Glutamatergic neuron (in vitro differentiated cells): Measurements from ENCODE around the gene TRAF5. TPM values are rescaled to one million over a fixed set of nuclear protein-coding genes. Genes with fewer than 3 reads are reported as not detected.

Experiments
- DNase-seq: peaks from one replicate; pipeline ENCODE4 v3.0.0; 2022
- H3K27ac Mint-ChIP-seq: one replicate; pipeline ENCODE4 v1.8.0; 2020; ENCODE audit warnings: mild to moderate bottlenecking, mixed read lengths, inconsistent platforms; ENCODE audit not compliant: unreplicated experiment
- H3K27me3 Mint-ChIP-seq: one replicate; pipeline ENCODE4 v1.8.0; 2020; ENCODE audit warnings: mild to moderate bottlenecking, moderate library complexity, mixed read lengths, inconsistent platforms; ENCODE audit not compliant: unreplicated experiment
- H3K36me3 Mint-ChIP-seq: one replicate; pipeline ENCODE4 v1.8.0; 2020; ENCODE audit warnings: mild to moderate bottlenecking, mixed read lengths, inconsistent platforms; ENCODE audit not compliant: unreplicated experiment
- H3K4me1 Mint-ChIP-seq: one replicate; pipeline ENCODE4 v1.8.0; 2020; ENCODE audit warnings: mild to moderate bottlenecking, low read depth, mixed read lengths, inconsistent platforms; ENCODE audit not compliant: unreplicated experiment
- H3K4me3 Mint-ChIP-seq: one replicate; pipeline ENCODE4 v1.8.0; 2020; ENCODE audit warnings: mild to moderate bottlenecking, mixed read lengths, inconsistent platforms; ENCODE audit not compliant: unreplicated experiment
- H3K9me3 Mint-ChIP-seq: one replicate; pipeline ENCODE4 v1.8.0; 2020; ENCODE audit warnings: mild to moderate bottlenecking, moderate library complexity, mixed read lengths, inconsistent platforms; ENCODE audit not compliant: unreplicated experiment
- total RNA-seq: library from RNA; stranded (reverse); fragmentation: NEBNext Ultra II Directional; extraction: Animal tissue kit (Norgen Biotek cat#: 25700); gene quantifications from one replicate; pipeline ENCODE4 v1.2.1, GENCODE V29; 2021; ENCODE audit not compliant: unreplicated experiment
- TF ChIP-seq, protein P1 (sequence below): fragments of 200-600 bp; sonication (generic); IDR thresholded peaks from one replicate; pipeline ENCODE4 v1.5.0; 2021; ENCODE audit not compliant: partially characterized antibody, unreplicated experiment

TRAF5 gene
- total RNA-seq, 1 donor from 2014 or later, result 9.7 TPM

DNA sequence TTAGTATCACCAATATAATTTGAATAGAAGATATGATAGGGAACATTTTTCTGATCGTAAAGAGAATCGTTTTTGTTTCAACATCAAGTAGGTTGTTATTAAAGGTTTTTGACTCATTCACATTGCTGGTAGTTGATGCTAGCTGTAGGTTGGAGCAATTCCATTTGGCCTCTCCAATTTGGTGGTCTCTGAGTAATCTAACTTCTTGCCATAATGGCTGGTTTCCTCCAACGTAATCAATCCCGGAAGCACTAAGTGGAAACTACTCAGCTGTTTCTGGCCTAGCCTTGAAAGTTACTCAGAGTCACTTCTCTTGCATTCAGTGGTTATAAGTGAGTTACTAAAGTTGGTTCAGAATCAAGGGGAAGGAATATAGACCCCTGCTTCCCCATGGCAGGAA, 41.4 kb upstream of the TRAF5 start:
- Mint-ChIP-seq H3K9me3 (no peaks in the 10 kb centered on the region), H3K4me3 (no peak overlapping the region), H3K27me3 (no peaks in the 10 kb centered on the region), H3K27ac (no peak overlapping the region), H3K4me1 (no peaks in the 10 kb centered on the region), H3K36me3 (no peaks in the 10 kb centered on the region)
- TF ChIP-seq, protein P1, sequence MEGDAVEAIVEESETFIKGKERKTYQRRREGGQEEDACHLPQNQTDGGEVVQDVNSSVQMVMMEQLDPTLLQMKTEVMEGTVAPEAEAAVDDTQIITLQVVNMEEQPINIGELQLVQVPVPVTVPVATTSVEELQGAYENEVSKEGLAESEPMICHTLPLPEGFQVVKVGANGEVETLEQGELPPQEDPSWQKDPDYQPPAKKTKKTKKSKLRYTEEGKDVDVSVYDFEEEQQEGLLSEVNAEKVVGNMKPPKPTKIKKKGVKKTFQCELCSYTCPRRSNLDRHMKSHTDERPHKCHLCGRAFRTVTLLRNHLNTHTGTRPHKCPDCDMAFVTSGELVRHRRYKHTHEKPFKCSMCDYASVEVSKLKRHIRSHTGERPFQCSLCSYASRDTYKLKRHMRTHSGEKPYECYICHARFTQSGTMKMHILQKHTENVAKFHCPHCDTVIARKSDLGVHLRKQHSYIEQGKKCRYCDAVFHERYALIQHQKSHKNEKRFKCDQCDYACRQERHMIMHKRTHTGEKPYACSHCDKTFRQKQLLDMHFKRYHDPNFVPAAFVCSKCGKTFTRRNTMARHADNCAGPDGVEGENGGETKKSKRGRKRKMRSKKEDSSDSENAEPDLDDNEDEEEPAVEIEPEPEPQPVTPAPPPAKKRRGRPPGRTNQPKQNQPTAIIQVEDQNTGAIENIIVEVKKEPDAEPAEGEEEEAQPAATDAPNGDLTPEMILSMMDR, result no peak
- DNase-seq, result no peak

DNA sequence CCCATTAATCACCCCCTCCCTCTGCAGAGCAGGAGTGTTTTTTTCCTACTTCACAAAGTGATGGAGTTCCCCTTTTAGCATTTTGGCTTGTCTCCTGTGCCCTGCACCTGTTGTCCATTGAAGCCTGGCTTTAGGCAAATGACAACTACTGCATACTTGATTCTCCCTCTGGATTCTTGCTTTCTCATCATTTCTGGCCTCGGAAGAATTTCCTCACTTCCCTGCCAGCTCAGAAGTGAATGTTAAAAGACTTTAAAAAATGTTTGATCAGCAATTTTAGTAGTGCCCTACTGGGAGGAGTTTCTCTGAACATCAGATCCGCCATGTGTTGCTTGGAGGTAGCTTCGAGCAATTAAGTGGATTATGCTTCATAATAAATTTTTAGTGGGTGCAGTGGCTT, 39.4 kb upstream of the TRAF5 start:
- TF ChIP-seq, protein P1, result no peak
- Mint-ChIP-seq H3K27me3 (no peaks in the 10 kb centered on the region), H3K9me3 (no peaks in the 10 kb centered on the region), H3K4me1 (no peaks in the 10 kb centered on the region), H3K4me3 (no peak overlapping the region), H3K27ac (no peak overlapping the region), H3K36me3 (no peaks in the 10 kb centered on the region)
- DNase-seq, result no peak

DNA sequence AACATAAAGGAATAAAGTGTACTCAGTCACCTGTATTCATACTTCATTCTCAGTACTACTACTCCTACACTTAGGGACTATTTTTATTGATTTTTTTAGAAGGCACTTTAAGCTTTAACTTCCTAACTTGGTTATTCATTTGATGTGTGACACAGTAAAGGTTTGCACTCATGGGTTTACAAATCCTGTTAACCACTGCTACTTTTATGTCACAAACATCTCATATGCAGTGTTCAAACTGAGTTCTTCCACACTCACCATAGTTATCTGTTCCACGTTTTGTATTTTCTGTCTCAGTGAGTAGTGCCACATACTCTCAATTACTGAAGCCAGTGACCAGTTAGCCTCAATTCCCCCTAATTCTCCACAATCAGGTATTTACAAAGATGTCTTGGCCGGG, 34.2 kb upstream of the TRAF5 start:
- H3K27me3 Mint-ChIP-seq, result no peaks in the 10 kb centered on the region
- H3K4me1 Mint-ChIP-seq, result no peaks in the 10 kb centered on the region
- TF ChIP-seq, protein P1, result no peak
- no peak overlapping the region for H3K27ac Mint-ChIP-seq
- H3K9me3 Mint-ChIP-seq, result no peaks in the 10 kb centered on the region
- no peak for DNase-seq
- H3K36me3 Mint-ChIP-seq, result no peaks in the 10 kb centered on the region
- no peak overlapping the region for H3K4me3 Mint-ChIP-seq

DNA sequence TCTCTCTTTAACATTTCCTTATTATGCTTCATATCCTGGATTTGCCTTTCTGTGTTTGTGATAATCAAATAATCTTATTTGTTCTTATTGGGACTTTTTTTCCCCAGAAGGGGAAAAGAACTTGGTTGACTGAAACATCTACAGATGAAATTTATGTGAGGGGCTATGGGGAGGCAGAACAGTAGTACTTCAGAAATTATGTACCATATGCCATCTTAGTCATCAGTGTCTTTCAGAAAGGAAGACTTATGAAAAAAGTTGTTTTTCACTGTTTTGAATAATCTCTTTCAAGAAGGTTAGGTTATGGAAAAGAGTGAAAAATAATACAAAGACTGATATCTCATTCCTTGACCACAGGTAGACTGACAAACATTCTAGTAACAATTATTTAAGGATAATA, 30.2 kb upstream of the TRAF5 start:
- Mint-ChIP-seq H3K36me3 (peaks cover 5% of the 10 kb centered on the region), H3K4me3 (no peak overlapping the region), H3K4me1 (no peaks in the 10 kb centered on the region), H3K9me3 (no peaks in the 10 kb centered on the region), H3K27me3 (no peaks in the 10 kb centered on the region), H3K27ac (no peak overlapping the region)
- no peak for DNase-seq
- TF ChIP-seq, protein P1, result no peak

DNA sequence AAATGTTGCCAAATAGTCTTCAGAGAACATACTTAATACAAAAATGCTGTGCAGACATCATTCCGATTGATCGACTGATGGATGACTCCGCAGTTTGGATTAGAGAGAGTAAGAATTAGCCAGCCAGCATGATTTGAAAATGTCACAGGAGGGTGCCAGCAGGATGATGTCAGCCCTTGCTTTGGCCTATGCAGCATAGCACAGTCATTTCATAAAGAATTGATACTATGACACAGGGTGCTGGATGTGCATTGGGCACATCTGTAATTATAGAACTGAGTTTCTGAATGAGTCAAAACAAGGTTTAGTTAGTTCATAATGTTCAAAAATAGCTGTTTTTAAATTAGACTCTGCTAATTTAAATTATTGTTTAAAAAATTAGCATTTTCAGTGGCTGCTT, 21.6 kb upstream of the TRAF5 start:
- no peak overlapping the region for H3K4me3 Mint-ChIP-seq
- no peak overlapping the region for H3K27ac Mint-ChIP-seq
- H3K36me3 Mint-ChIP-seq, result peaks cover 5% of the 10 kb centered on the region
- TF ChIP-seq, protein P1, result no peak
- DNase-seq, result no peak
- peaks cover 3% of the 10 kb centered on the region for H3K4me1 Mint-ChIP-seq
- no peaks in the 10 kb centered on the region for H3K9me3 Mint-ChIP-seq
- no peaks in the 10 kb centered on the region for H3K27me3 Mint-ChIP-seq
